H9 (cell line): ENCODE data around the gene ORC1. TPM values are rescaled to one million over a fixed set of nuclear protein-coding genes. Genes with fewer than 3 reads are reported as not detected.

Source experiments
- DNase-seq: peaks from one replicate; pipeline ENCODE4 v3.0.0-alpha.2; 2017
- H2AFZ ChIP-seq: one replicate; pipeline ENCODE4 v1.6.1; 2013; ENCODE audit warnings: mild to moderate bottlenecking, low read length, control low read depth, moderate library complexity
- H2AK5ac ChIP-seq: 2 replicates; pipeline ENCODE4 v1.6.1; 2013; ENCODE audit warnings: low read length, control low read depth, mixed read lengths; ENCODE audit not compliant: insufficient read length
- H2BK120ac ChIP-seq: one replicate; pipeline ENCODE4 v1.6.1; 2013; ENCODE audit warnings: low read depth, mild to moderate bottlenecking, low read length, control low read depth, inconsistent platforms; ENCODE audit not compliant: poor library complexity, severe bottlenecking
- H2BK12ac ChIP-seq: 2 replicates; pipeline ENCODE4 v1.6.1; 2013; ENCODE audit warnings: low read length, control low read depth, mixed read lengths, low read depth; ENCODE audit not compliant: insufficient read length
- H2BK15ac ChIP-seq: 2 replicates; pipeline ENCODE4 v1.6.1; 2013; ENCODE audit warnings: low read depth, low read length, control low read depth
- H2BK20ac ChIP-seq: one replicate; pipeline ENCODE4 v1.6.1; 2013; ENCODE audit warnings: low read depth, mild to moderate bottlenecking, low read length, control low read depth, inconsistent platforms; ENCODE audit not compliant: poor library complexity, severe bottlenecking
- H2BK5ac ChIP-seq: 2 replicates; pipeline ENCODE4 v1.6.1; 2013; ENCODE audit warnings: low read length, control low read depth, mixed read lengths; ENCODE audit not compliant: insufficient read length
- H3K14ac ChIP-seq: 2 replicates; pipeline ENCODE4 v1.6.1; 2013; ENCODE audit warnings: low read length, control low read depth; ENCODE audit not compliant: insufficient read depth
- H3K18ac ChIP-seq: 2 replicates; pipeline ENCODE4 v1.6.1; 2013; ENCODE audit warnings: low read depth, mild to moderate bottlenecking, mixed read lengths, low read length, control low read depth; ENCODE audit not compliant: insufficient read length
- H3K23ac ChIP-seq: 2 replicates; pipeline ENCODE4 v1.6.1; 2013; ENCODE audit warnings: low read length, control low read depth, mixed read lengths, low read depth; ENCODE audit not compliant: insufficient read length
- H3K23me2 ChIP-seq: 2 replicates; pipeline ENCODE4 v1.6.1; 2013; ENCODE audit warnings: low read depth, mild to moderate bottlenecking, mixed read lengths, low read length, control low read depth; ENCODE audit not compliant: insufficient read length, poor library complexity, severe bottlenecking
- H3K27ac ChIP-seq: 2 replicates; pipeline ENCODE4 v1.5.1; 2013; ENCODE audit warnings: low read length, control low read depth, mixed read lengths, low read depth; ENCODE audit not compliant: insufficient read length
- H3K27me3 ChIP-seq: 2 replicates; pipeline ENCODE4 v1.6.1; 2013; ENCODE audit warnings: low read length, control low read depth, inconsistent platforms; ENCODE audit not compliant: insufficient read depth
- H3K4ac ChIP-seq: 2 replicates; pipeline ENCODE4 v1.6.1; 2013; ENCODE audit warnings: low read depth, mild to moderate bottlenecking, control low read depth, inconsistent platforms, low read length, moderate library complexity
- H3K4me1 ChIP-seq: 2 replicates; pipeline ENCODE4 v1.6.1; 2013; ENCODE audit warnings: low read length, control low read depth, inconsistent platforms; ENCODE audit not compliant: insufficient read depth
- H3K4me2 ChIP-seq: 2 replicates; pipeline ENCODE4 v1.6.1; 2013; ENCODE audit warnings: low read length, control low read depth, mixed read lengths; ENCODE audit not compliant: insufficient read length, insufficient read depth
- H3K56ac ChIP-seq: 2 replicates; pipeline ENCODE4 v1.6.1; 2013; ENCODE audit warnings: low read depth, mild to moderate bottlenecking, mixed read lengths, low read length, control low read depth; ENCODE audit not compliant: insufficient read length
- H3K79me1 ChIP-seq: 2 replicates; pipeline ENCODE4 v1.6.1; 2013; ENCODE audit warnings: low read depth, mild to moderate bottlenecking, moderate library complexity, low read length, control low read depth, inconsistent platforms; ENCODE audit not compliant: insufficient read depth, poor library complexity, severe bottlenecking
- H3K79me2 ChIP-seq: 2 replicates; pipeline ENCODE4 v1.6.1; 2013; ENCODE audit warnings: low read length, control low read depth, inconsistent platforms; ENCODE audit not compliant: insufficient read depth
- H3K9ac ChIP-seq: 2 replicates; pipeline ENCODE4 v1.6.1; 2013; ENCODE audit warnings: low read length, control low read depth, mixed read lengths; ENCODE audit not compliant: insufficient read length; ENCODE audit errors: extremely low read depth
- H3K9me3 ChIP-seq: one replicate; pipeline ENCODE4 v1.6.1; 2013; ENCODE audit warnings: low read depth, low read length, inconsistent platforms; ENCODE audit not compliant: control insufficient read depth
- H3T11ph ChIP-seq: one replicate; pipeline ENCODE4 v1.6.1; 2013; ENCODE audit warnings: mild to moderate bottlenecking, low read length, control low read depth, inconsistent platforms
- H4K20me1 ChIP-seq: one replicate; pipeline ENCODE4 v1.6.1; 2013; ENCODE audit not compliant: control insufficient read depth, insufficient read length, insufficient read depth
- H4K5ac ChIP-seq: 2 replicates; pipeline ENCODE4 v1.6.1; 2013; ENCODE audit warnings: low read depth, mild to moderate bottlenecking, mixed read lengths, low read length, control low read depth; ENCODE audit not compliant: insufficient read length
- H4K8ac ChIP-seq: replicated peaks from 2 replicates; pipeline ENCODE4 v1.6.1; 2013; ENCODE audit warnings: low read length, control low read depth, mixed read lengths, low read depth; ENCODE audit not compliant: insufficient read length
- H4K91ac ChIP-seq: 2 replicates; pipeline ENCODE4 v1.6.1; 2013; ENCODE audit warnings: low read depth, mild to moderate bottlenecking, moderate library complexity, mixed read lengths, low read length, control low read depth; ENCODE audit not compliant: insufficient read length
- H3K27ac Mint-ChIP-seq, 3 experiments: 2 replicates in 2 of 3; 3 replicates in 1 of 3; pipeline ENCODE4 v1.8.0; 2020 to 2021; ENCODE audit warnings: mixed read lengths in 3 of 3, mild to moderate bottlenecking in 1 of 3, moderate library complexity in 1 of 3
- H3K27me3 Mint-ChIP-seq: 2 replicates; pipeline ENCODE4 v1.8.0; 2021; ENCODE audit warnings: low read depth, mild to moderate bottlenecking, moderate library complexity, mixed read lengths
- H3K36me3 Mint-ChIP-seq, 3 experiments: 2 replicates in 2 of 3; 3 replicates in 1 of 3; pipeline ENCODE4 v1.8.0; 2020 to 2021; ENCODE audit warnings: low read depth in 3 of 3, mixed read lengths in 3 of 3; ENCODE audit not compliant: insufficient read depth in 1 of 3
- H3K4me1 Mint-ChIP-seq, 2 experiments: 2 replicates each; pipeline ENCODE4 v1.8.0; 2020; ENCODE audit warnings: mixed read lengths in 2 of 2
- H3K4me3 Mint-ChIP-seq, 2 experiments: 2 replicates in 1 of 2; 3 replicates in 1 of 2; pipeline ENCODE4 v1.8.0; 2020 to 2021; ENCODE audit warnings: mild to moderate bottlenecking in 2 of 2, mixed read lengths in 2 of 2, moderate library complexity in 1 of 2
- H3K9me3 Mint-ChIP-seq, 2 experiments: 2 replicates in 1 of 2; 3 replicates in 1 of 2; pipeline ENCODE4 v1.8.0; 2020; ENCODE audit warnings: mild to moderate bottlenecking in 2 of 2, mixed read lengths in 2 of 2, moderate library complexity in 1 of 2
- WGBS: extraction: QIAGEN DNeasy Blood & Tissue Kit; methylation state at CpG from one replicate; pipeline ENCODE4 v1.1.7; 2013; ENCODE audit warnings: missing lambda C conversion rate, low lambda C conversion rate, mixed read lengths; ENCODE audit not compliant: insufficient read length; ENCODE audit errors: extremely low coverage; 5-methylcytosine and 5-hydroxymethylcytosine counted together
- total RNA-seq: library from RNA; stranded (reverse); gene quantifications from 2 replicates; pipeline ENCODE4 v1.2.1, GENCODE V29; 2021
- TF ChIP-seq, protein P1 (sequence below): fragments of 200-600 bp; sonication (generic); conservative IDR thresholded peaks from 3 replicates; pipeline ENCODE4 v1.8.0; 2021; ENCODE audit warnings: antibody characterized with exemption, mild to moderate bottlenecking

Gene ORC1
- total RNA-seq, 1 experiment from 2014 or later, result 46.4 TPM

DNA sequence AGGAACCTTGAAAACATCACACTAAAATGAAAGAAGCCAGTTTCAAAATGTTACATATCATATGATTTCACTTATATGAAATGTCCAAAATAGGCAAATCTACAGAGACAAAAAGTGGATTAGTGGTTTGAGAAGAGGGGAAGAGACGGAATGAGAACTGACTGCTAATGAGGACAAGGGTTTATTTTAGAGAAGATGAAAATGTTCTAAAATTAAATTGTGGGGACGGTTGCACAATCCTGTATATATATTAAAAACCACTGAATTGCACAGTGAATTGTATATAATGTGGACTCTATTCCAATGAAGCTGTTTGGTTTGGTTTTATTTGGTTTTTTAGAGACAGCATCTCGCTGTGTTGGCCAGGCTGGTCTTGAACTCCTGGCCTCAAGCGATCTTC, 35.8 kb upstream of the ORC1 start:
- H3K18ac ChIP-seq, result no peak overlapping the region
- H3K14ac ChIP-seq, result no peak overlapping the region
- Mint-ChIP-seq H3K36me3 (peaks cover 3 to 46% (median 31%) of the 10 kb centered on the region in 3 experiments; a peak in 5 of 7 replicates), H3K4me1 (peaks cover 9 to 10% of the 10 kb centered on the region in 2 experiments), H3K9me3 (no peaks in the 10 kb centered on the region; a peak in 1 of 5 replicates), H3K27ac (no peak overlapping the region), H3K4me3 (no peak overlapping the region), H3K27me3 (no peaks in the 10 kb centered on the region)
- H2BK120ac ChIP-seq, result no peak overlapping the region
- no peak overlapping the region for H2BK15ac ChIP-seq
- H3K9ac ChIP-seq, result no peak overlapping the region
- no peaks in the 10 kb centered on the region for H3K27me3 ChIP-seq
- H2BK12ac ChIP-seq, result no peak overlapping the region
- no peak overlapping the region for H2AK5ac ChIP-seq
- H4K8ac ChIP-seq, result no peak overlapping the region
- TF ChIP-seq, protein P1, sequence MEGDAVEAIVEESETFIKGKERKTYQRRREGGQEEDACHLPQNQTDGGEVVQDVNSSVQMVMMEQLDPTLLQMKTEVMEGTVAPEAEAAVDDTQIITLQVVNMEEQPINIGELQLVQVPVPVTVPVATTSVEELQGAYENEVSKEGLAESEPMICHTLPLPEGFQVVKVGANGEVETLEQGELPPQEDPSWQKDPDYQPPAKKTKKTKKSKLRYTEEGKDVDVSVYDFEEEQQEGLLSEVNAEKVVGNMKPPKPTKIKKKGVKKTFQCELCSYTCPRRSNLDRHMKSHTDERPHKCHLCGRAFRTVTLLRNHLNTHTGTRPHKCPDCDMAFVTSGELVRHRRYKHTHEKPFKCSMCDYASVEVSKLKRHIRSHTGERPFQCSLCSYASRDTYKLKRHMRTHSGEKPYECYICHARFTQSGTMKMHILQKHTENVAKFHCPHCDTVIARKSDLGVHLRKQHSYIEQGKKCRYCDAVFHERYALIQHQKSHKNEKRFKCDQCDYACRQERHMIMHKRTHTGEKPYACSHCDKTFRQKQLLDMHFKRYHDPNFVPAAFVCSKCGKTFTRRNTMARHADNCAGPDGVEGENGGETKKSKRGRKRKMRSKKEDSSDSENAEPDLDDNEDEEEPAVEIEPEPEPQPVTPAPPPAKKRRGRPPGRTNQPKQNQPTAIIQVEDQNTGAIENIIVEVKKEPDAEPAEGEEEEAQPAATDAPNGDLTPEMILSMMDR, result no peak
- no peak overlapping the region for H2BK20ac ChIP-seq
- H2AFZ ChIP-seq, result no peak overlapping the region
- no peak for DNase-seq
- H3K23me2 ChIP-seq, result no peaks in the 10 kb centered on the region
- no peaks in the 10 kb centered on the region for H3K79me1 ChIP-seq
- no peaks in the 10 kb centered on the region for H3K79me2 ChIP-seq
- H3K56ac ChIP-seq, result no peak overlapping the region
- H3K4me1 ChIP-seq, result peaks cover 5% of the 10 kb centered on the region; the same call in 1 of the 2 replicates
- H3T11ph ChIP-seq, result no peak overlapping the region
- no peak overlapping the region for H4K91ac ChIP-seq
- H3K23ac ChIP-seq, result no peak overlapping the region
- H3K4me2 ChIP-seq, result no peak overlapping the region
- no peaks in the 10 kb centered on the region for H4K20me1 ChIP-seq
- H3K9me3 ChIP-seq, result no peaks in the 10 kb centered on the region
- no peak overlapping the region for H2BK5ac ChIP-seq
- H4K5ac ChIP-seq, result no peak overlapping the region
- H3K27ac ChIP-seq, result no peak overlapping the region
- no CpG with 5 or more reads among the region's 4 CpGs for WGBS
- H3K4ac ChIP-seq, result no peak overlapping the region
